Esophagus (tissue), 2 donors: ENCODE results near the gene MEIS3. TPM values are rescaled to one million over a fixed set of nuclear protein-coding genes. Genes with fewer than 3 reads are reported as not detected.
A peak's percentile ranks its signal among the peaks of the same experiment; 100 is the strongest.
"Not testable (repeated sequence)": the region's sequence is repeated elsewhere in the genome, so short reads cannot be mapped to it uniquely, and the experiment has no call there.

Experiments
- H3K27ac ChIP-seq, 2 donors: one replicate each; pipeline ENCODE4 v1.5.1; 2013; ENCODE audit warnings: low read depth in 2 of 2, mild to moderate bottlenecking in 2 of 2, inconsistent platforms in 1 of 2, low read length in 1 of 2, moderate library complexity in 1 of 2
- H3K27me3 ChIP-seq, 2 donors: one replicate each; pipeline ENCODE4 v1.6.1; 2013; ENCODE audit warnings: low read length in 2 of 2, control low read depth in 1 of 2, mild to moderate bottlenecking in 1 of 2; ENCODE audit not compliant: insufficient read depth in 2 of 2, control insufficient read depth in 1 of 2
- H3K36me3 ChIP-seq, 2 donors: one replicate each; pipeline ENCODE4 v1.6.1; 2013; ENCODE audit warnings: low read length in 1 of 2; ENCODE audit not compliant: control insufficient read depth in 2 of 2, insufficient read depth in 2 of 2
- H3K4me1 ChIP-seq, 2 donors: one replicate each; pipeline ENCODE4 v1.6.1; 2013; ENCODE audit warnings: low read length in 1 of 2; ENCODE audit not compliant: control insufficient read depth in 2 of 2, insufficient read depth in 2 of 2
- H3K4me3 ChIP-seq, 2 donors: one replicate each; pipeline ENCODE4 v1.5.1; 2013; ENCODE audit warnings: low read length in 2 of 2, mild to moderate bottlenecking in 2 of 2, low read depth in 1 of 2, moderate library complexity in 1 of 2
- H3K9me3 ChIP-seq, 2 donors: one replicate each; pipeline ENCODE4 v1.6.1; 2013; ENCODE audit warnings: mild to moderate bottlenecking in 2 of 2, low read depth in 1 of 2, low read length in 1 of 2, moderate library complexity in 1 of 2; ENCODE audit not compliant: control insufficient read depth in 2 of 2, insufficient read depth in 1 of 2
- WGBS, 2 donors: extraction: QIAGEN DNeasy Blood & Tissue Kit; methylation state at CpG; one replicate each; pipeline ENCODE4 v1.1.7; 2013; 5-methylcytosine and 5-hydroxymethylcytosine counted together
- polyA plus RNA-seq, 2 donors: library from polyadenylated mRNA; stranded (reverse); fragments of 200-250 nt; gene quantifications; one replicate each; pipeline ENCODE4 v1.2.3, GENCODE V29; 2013
- donor health status: healthy with polysubstance abuse.
- donor health status: Bipolar disorder and iron deficiency.

The MEIS3 gene
- polyA plus RNA-seq, 2 donors, result 4.4 to 4.7 TPM

GRCh38 chr19:47417746-47418691 is 1.3 kb downstream of the MEIS3 start:
- Histone ChIP-seq H3K4me3 (peak overlapping the region in 1 of 2 donors; percentile 46), H3K27ac (no peak overlapping the region), H3K36me3 (no peaks in the 10 kb centered on the region), H3K9me3 (no peaks in the 10 kb centered on the region), H3K4me1 (no peaks in the 10 kb centered on the region), H3K27me3 (peaks cover 8 to 16% of the 10 kb centered on the region in 2 donors)
- 4% methylated on average over 34 of the region's 34 CpGs for whole genome bisulfite sequencing, 2 donors

GRCh38 chr19:47417107-47417745 is 2.1 kb downstream of the MEIS3 start:
- no peaks in the 10 kb centered on the region for H3K4me1 ChIP-seq
- 19 to 21% methylated on average over 17 to 18 of the region's 18 CpGs for WGBS, 2 donors
- no peak overlapping the region for H3K27ac ChIP-seq
- no peaks in the 10 kb centered on the region for H3K9me3 ChIP-seq
- no peak overlapping the region for H3K4me3 ChIP-seq
- H3K36me3 ChIP-seq, result no peaks in the 10 kb centered on the region
- H3K27me3 ChIP-seq, result peaks cover 8 to 13% of the 10 kb centered on the region in 2 donors

GRCh38 chr19:47416643-47416985 is 2.7 kb downstream of the MEIS3 start:
- no peaks in the 10 kb centered on the region for H3K4me1 ChIP-seq
- H3K4me3 ChIP-seq, result no peak overlapping the region
- H3K36me3 ChIP-seq, result no peaks in the 10 kb centered on the region
- WGBS, 2 donors, result 45 to 53% methylated on average over 12 of the region's 12 CpGs
- no peaks in the 10 kb centered on the region for H3K9me3 ChIP-seq
- H3K27ac ChIP-seq, result no peak overlapping the region
- peaks cover 8 to 11% of the 10 kb centered on the region in 2 donors for H3K27me3 ChIP-seq

- peaks cover 8 to 11% of the 10 kb centered on the region in 2 donors for H3K27me3 ChIP-seq
- H3K4me1 ChIP-seq, result no peaks in the 10 kb centered on the region
- no peak overlapping the region for H3K4me3 ChIP-seq
- no peaks in the 10 kb centered on the region for H3K9me3 ChIP-seq
- no peaks in the 10 kb centered on the region for H3K36me3 ChIP-seq
- WGBS, 2 donors, result 83 to 87% methylated on average over 21 of the region's 21 CpGs
- no peak overlapping the region for H3K27ac ChIP-seq
Observed at GRCh38 chr19:47415953-47416642, 3.2 kb downstream of the MEIS3 start.

- Histone ChIP-seq H3K36me3 (no peaks in the 10 kb centered on the region), H3K4me1 (no peaks in the 10 kb centered on the region), H3K9me3 (no peaks in the 10 kb centered on the region), H3K27ac (no peak overlapping the region), H3K27me3 (peaks cover 5 to 8% of the 10 kb centered on the region in 2 donors), H3K4me3 (no peak overlapping the region)
- 72 to 77% methylated on average over 21 of the region's 21 CpGs for WGBS, 2 donors
Observed at GRCh38 chr19:47414469-47414868, 4.9 kb downstream of the MEIS3 start.

GRCh38 chr19:47413941-47414340 is 5.4 kb downstream of the MEIS3 start:
- Histone ChIP-seq H3K27ac (no peak overlapping the region), H3K9me3 (no peaks in the 10 kb centered on the region), H3K36me3 (no peaks in the 10 kb centered on the region), H3K27me3 (peaks cover 5 to 8% of the 10 kb centered on the region in 2 donors), H3K4me3 (no peak overlapping the region), H3K4me1 (no peaks in the 10 kb centered on the region)
- 93 to 95% methylated on average over 16 of the region's 16 CpGs for WGBS, 2 donors

GRCh38 chr19:47411696-47412095 is 7.6 kb downstream of the MEIS3 start:
- H3K27ac ChIP-seq, H3K9me3 ChIP-seq, H3K4me3 ChIP-seq, H3K36me3 ChIP-seq, H3K4me1 ChIP-seq: not testable (repeated sequence)
- 65 to 66% methylated on average over 9 of the region's 9 CpGs for WGBS, 2 donors
- H3K27me3 ChIP-seq, result peaks cover 8 to 11% of the 10 kb centered on the region in 2 donors

- Histone ChIP-seq H3K9me3 (no peaks in the 10 kb centered on the region), H3K27me3 (peaks cover 2 to 8% of the 10 kb centered on the region in 2 donors), H3K4me3 (no peak overlapping the region), H3K4me1 (no peaks in the 10 kb centered on the region), H3K36me3 (no peaks in the 10 kb centered on the region), H3K27ac (no peak overlapping the region)
- 69 to 74% methylated on average over 8 of the region's 8 CpGs for WGBS, 2 donors
Observed at GRCh38 chr19:47411101-47411500, 8.2 kb downstream of the MEIS3 start.

- Histone ChIP-seq H3K27ac (no peak overlapping the region), H3K36me3 (no peaks in the 10 kb centered on the region), H3K9me3 (no peaks in the 10 kb centered on the region), H3K4me1 (no peaks in the 10 kb centered on the region), H3K4me3 (no peak overlapping the region), H3K27me3 (peaks cover 0 to 8% of the 10 kb centered on the region in 2 donors)
- WGBS, 2 donors, result 89 to 93% methylated on average over 14 of the region's 14 CpGs
Observed at GRCh38 chr19:47408156-47408938, 11.0 kb downstream of the MEIS3 start.
